GM12874 (cell line): ENCODE measurements around the gene ICAM1.

ENCODE experiments used
- CTCF ChIP-seq: IDR thresholded peaks from 2 replicates; pipeline ENCODE4 v1.5.1; 2011; ENCODE audit warnings: low read depth, mild to moderate bottlenecking, control low read depth, low read length, moderate library complexity; ENCODE audit not compliant: insufficient read depth

The ICAM1 gene

GRCh38 chr19:10285393-10285792 lies 14.5 kb downstream of the ICAM1 start:
- no peak for TF ChIP-seq CTCF

GRCh38 chr19:10286803-10287737 lies 16.1 kb downstream of the ICAM1 start, which contains the start of gene ICAM4:
Gene ICAM4 (plus strand): TSS chr19:10286955. CDS start chr19:10287013, 58 bp downstream.
- TF ChIP-seq CTCF = no peak

- TF ChIP-seq CTCF = no peak
These were observed 17.8 kb downstream of the ICAM1 start for GRCh38 chr19:10288662-10289166.

GRCh38 chr19:10289167-10289835 lies 18.4 kb downstream of the ICAM1 start:
- TF ChIP-seq CTCF = no peak

- no peak for TF ChIP-seq CTCF
These were observed 19.0 kb downstream of the ICAM1 start, which contains the start of gene ICAM5 for GRCh38 chr19:10289836-10290356. Gene ICAM5 (plus strand): TSS chr19:10289952. CDS start chr19:10290044, 92 bp downstream.

GRCh38 chr19:10290357-10290875 lies 19.5 kb downstream of the ICAM1 start:
- TF ChIP-seq CTCF = no peak
